Smooth muscle cell (in vitro differentiated cells): ENCODE results near the gene RFX1. TPM values are rescaled to one million over a fixed set of nuclear protein-coding genes. Genes with fewer than 3 reads are reported as not detected.

ENCODE experiments used
- DNase-seq: peaks from one replicate; lab custom pipeline; 2025; ENCODE audit not compliant: unreplicated experiment; lab: John Stamatoyannopoulos, UW
- H2AFZ ChIP-seq: fragments of 200-600 bp; sonication (generic); 2 replicates; pipeline ENCODE4 v1.6.0; 2016; ENCODE audit warnings: antibody characterized with exemption, low read depth, mild to moderate bottlenecking
- H3F3A ChIP-seq: fragments of 200-600 bp; sonication (generic); 2 replicates; pipeline ENCODE4 v1.6.0; 2017; ENCODE audit warnings: antibody characterized with exemption, low read depth
- H3K27ac ChIP-seq: fragments of 200-600 bp; sonication (generic); 2 replicates; pipeline ENCODE4 v1.5.1; 2016; ENCODE audit warnings: low read depth, mild to moderate bottlenecking
- H3K27me3 ChIP-seq: fragments of 200-600 bp; sonication (generic); 2 replicates; pipeline ENCODE4 v1.6.1; 2016; ENCODE audit warnings: low read depth, mild to moderate bottlenecking
- H3K36me3 ChIP-seq: fragments of 200-600 bp; sonication (generic); 2 replicates; pipeline ENCODE4 v1.5.1; 2016; ENCODE audit warnings: low read depth
- H3K4me1 ChIP-seq: fragments of 200-600 bp; sonication (generic); 2 replicates; pipeline ENCODE4 v1.5.1; 2016; ENCODE audit warnings: low read depth
- H3K4me2 ChIP-seq: fragments of 200-600 bp; sonication (generic); 2 replicates; pipeline ENCODE4 v1.6.0; 2016; ENCODE audit warnings: mild to moderate bottlenecking
- H3K4me3 ChIP-seq: fragments of 200-600 bp; sonication (generic); 2 replicates; pipeline ENCODE4 v1.5.1; 2016; ENCODE audit warnings: mild to moderate bottlenecking
- H3K79me2 ChIP-seq: fragments of 200-600 bp; sonication (generic); 2 replicates; pipeline ENCODE4 v1.6.0; 2016; ENCODE audit warnings: low read depth, mild to moderate bottlenecking
- H3K9ac ChIP-seq: fragments of 200-600 bp; sonication (generic); 2 replicates; pipeline ENCODE4 v1.6.0; 2016; ENCODE audit warnings: low read depth
- H3K9me3 ChIP-seq: fragments of 200-600 bp; sonication (generic); replicated peaks from 2 replicates; pipeline ENCODE4 v1.5.1; 2016; ENCODE audit warnings: low read depth
- H4K20me1 ChIP-seq: fragments of 200-600 bp; sonication (generic); 2 replicates; pipeline ENCODE4 v1.6.0; 2016; ENCODE audit warnings: low read depth
- CTCF ChIP-seq: fragments of 200-600 bp; sonication (generic); IDR thresholded peaks from 2 replicates; pipeline ENCODE4 v1.5.1; 2017; ENCODE audit warnings: borderline replicate concordance, mild to moderate bottlenecking, antibody characterized with exemption; ENCODE audit not compliant: insufficient read depth, poor library complexity, severe bottlenecking
- WGBS: methylation state at CpG from one replicate; pipeline ENCODE4 v1.1.7; 2016; ENCODE audit warnings: low lambda C conversion rate; 5-methylcytosine and 5-hydroxymethylcytosine counted together
- polyA plus RNA-seq: library from polyadenylated mRNA; unstranded; fragments of >200 nt; fragmentation: Nextera tagmentation; extraction: Ambion mirVana; gene quantifications from 2 replicates; pipeline ENCODE4 v1.2.1, GENCODE V29; 2016
- total RNA-seq: library from RNA; depleted of rRNA; stranded (reverse); fragments of >200 nt; gene quantifications from 2 replicates; pipeline ENCODE4 v1.2.3, GENCODE V29; 2014

RFX1 gene
- total and polyA plus RNA-seq, 2 experiments from 2014 or later: 2.2 TPM

DNA sequence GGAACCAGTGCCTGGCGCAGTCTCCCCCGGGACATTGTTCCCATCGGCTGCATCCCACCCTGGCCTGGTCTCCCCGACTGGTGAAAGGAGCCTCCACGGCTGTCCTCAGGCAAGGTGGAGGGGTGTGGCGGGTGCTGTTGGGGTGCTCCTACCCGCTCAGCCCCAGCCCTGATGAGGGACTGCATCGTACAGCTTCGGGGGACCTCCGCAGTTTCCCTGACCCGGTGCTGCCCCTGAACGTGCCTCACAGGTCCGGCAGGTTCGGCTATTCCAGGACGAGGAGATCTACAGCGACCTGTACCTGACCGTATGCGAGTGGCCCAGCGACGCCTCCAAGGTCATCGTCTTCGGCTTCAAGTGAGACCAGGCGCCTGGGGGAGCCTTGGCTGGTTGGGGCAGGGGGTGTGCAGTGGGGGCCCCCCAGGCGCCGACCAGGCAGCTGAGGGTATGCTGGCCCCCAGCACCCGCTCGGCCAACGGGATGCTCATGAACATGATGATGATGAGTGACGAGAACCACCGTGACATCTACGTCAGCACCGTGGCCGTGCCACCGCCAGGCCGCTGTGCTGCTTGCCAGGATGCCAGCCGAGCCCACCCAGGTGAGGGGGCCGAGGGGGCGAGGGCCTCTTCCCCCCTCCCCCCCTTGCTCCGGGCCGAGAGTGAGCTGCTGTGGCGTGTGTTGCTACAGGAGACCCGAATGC is 50.3 kb downstream of the RFX1 start:
- Histone ChIP-seq H3K27ac (no peak overlapping the region), H4K20me1 (no peaks in the 10 kb centered on the region), H3K79me2 (peaks cover 15% of the 10 kb centered on the region), H3K36me3 (no peaks in the 10 kb centered on the region), H3K9ac (no peak overlapping the region), H3K4me2 (no peak overlapping the region), H3K27me3 (no peaks in the 10 kb centered on the region), H3K4me3 (no peak overlapping the region), H3F3A (no peaks in the 10 kb centered on the region), H2AFZ (no peak overlapping the region), H3K4me1 (peaks cover 9% of the 10 kb centered on the region), H3K9me3 (no peaks in the 10 kb centered on the region)
- over 99% methylated on average over 42 of the region's 42 CpGs for WGBS
- no peak for TF ChIP-seq CTCF
- DNase-seq: no peak

DNA sequence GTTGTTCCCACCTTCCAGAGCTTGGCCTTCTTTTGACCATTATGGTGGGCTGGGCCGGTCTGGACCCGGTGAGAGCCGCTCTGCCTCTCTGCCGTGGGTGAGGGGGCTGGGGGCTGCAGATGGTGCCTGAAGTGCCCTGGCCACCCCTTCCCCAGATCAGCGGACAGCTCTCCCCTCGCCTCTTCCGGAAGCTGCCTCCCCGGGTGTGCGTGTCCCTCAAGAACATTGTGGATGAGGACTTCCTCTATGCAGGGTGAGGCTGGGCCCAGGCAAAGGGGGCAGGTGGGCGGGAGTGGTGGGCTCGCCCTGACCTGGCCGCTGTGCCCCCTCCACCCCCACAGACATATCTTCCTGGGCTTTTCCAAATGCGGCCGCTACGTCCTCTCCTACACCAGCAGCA is 51.9 kb downstream of the RFX1 start:
- no peak overlapping the region for H3K27ac ChIP-seq
- H3K27me3 ChIP-seq: no peaks in the 10 kb centered on the region
- peaks cover 15% of the 10 kb centered on the region for H3K79me2 ChIP-seq
- no peaks in the 10 kb centered on the region for H3F3A ChIP-seq
- H2AFZ ChIP-seq: no peak overlapping the region
- no peak for DNase-seq
- H3K4me2 ChIP-seq: no peak overlapping the region
- H3K9ac ChIP-seq: no peak overlapping the region
- WGBS: 94% methylated on average over 12 of the region's 15 CpGs
- H3K4me3 ChIP-seq: no peak overlapping the region
- H3K4me1 ChIP-seq: peaks cover 9% of the 10 kb centered on the region
- H3K9me3 ChIP-seq: no peaks in the 10 kb centered on the region
- H3K36me3 ChIP-seq: no peaks in the 10 kb centered on the region
- H4K20me1 ChIP-seq: no peaks in the 10 kb centered on the region
- no peak for TF ChIP-seq CTCF

GRCh38 chr19:13952931-13953531 is 53.1 kb downstream of the RFX1 start:
- 26% methylated on average over 9 of the region's 13 CpGs for WGBS
- Histone ChIP-seq H3K9ac (peak overlapping the region; percentile 91), H2AFZ (no peak overlapping the region), H3K27ac (no peak overlapping the region), H3K9me3 (no peaks in the 10 kb centered on the region), H4K20me1 (no peaks in the 10 kb centered on the region), H3K4me1 (peaks cover 9% of the 10 kb centered on the region), H3K79me2 (peaks cover 15% of the 10 kb centered on the region), H3K4me2 (peak overlapping the region; percentile 97), H3F3A (no peaks in the 10 kb centered on the region), H3K27me3 (no peaks in the 10 kb centered on the region), H3K4me3 (peak overlapping the region; percentile 95), H3K36me3 (no peaks in the 10 kb centered on the region)
- DNase-seq: no peak
- no peak for TF ChIP-seq CTCF
